GM23248 (cell line): ENCODE results near the gene C5. TPM values are rescaled to one million over a fixed set of nuclear protein-coding genes. Genes with fewer than 3 reads are reported as not detected.

ENCODE experiments used
- DNase-seq: peaks from one replicate; pipeline ENCODE4 v3.0.0-alpha.2; 2015
- H2AFZ ChIP-seq: fragments of 200-600 bp; sonication (generic); 2 replicates; pipeline ENCODE4 v1.6.1; 2016; ENCODE audit warnings: antibody characterized with exemption
- H3F3A ChIP-seq: fragments of 200-600 bp; sonication (generic); 2 replicates; pipeline ENCODE4 v1.6.1; 2016; ENCODE audit warnings: mild to moderate bottlenecking, antibody characterized with exemption, mixed run types; ENCODE audit not compliant: insufficient read depth
- H3K27ac ChIP-seq: fragments of 200-600 bp; sonication (generic); 2 replicates; pipeline ENCODE4 v1.5.1; 2016; ENCODE audit warnings: mild to moderate bottlenecking
- H3K27me3 ChIP-seq: fragments of 200-600 bp; sonication (generic); replicated peaks from 2 replicates; pipeline ENCODE4 v1.6.1; 2016; ENCODE audit warnings: mild to moderate bottlenecking; ENCODE audit not compliant: insufficient read depth
- H3K36me3 ChIP-seq: fragments of 200-600 bp; sonication (generic); 2 replicates; pipeline ENCODE4 v1.6.1; 2016; ENCODE audit warnings: low read depth, mild to moderate bottlenecking
- H3K4me1 ChIP-seq: fragments of 200-600 bp; sonication (generic); 2 replicates; pipeline ENCODE4 v1.6.1; 2016; ENCODE audit warnings: mild to moderate bottlenecking; ENCODE audit not compliant: insufficient read depth
- H3K4me2 ChIP-seq: fragments of 200-600 bp; sonication (generic); one replicate; pipeline ENCODE4 v1.6.1; 2016; ENCODE audit warnings: mild to moderate bottlenecking; ENCODE audit not compliant: unreplicated experiment
- H3K4me3 ChIP-seq: fragments of 200-600 bp; sonication (generic); 2 replicates; pipeline ENCODE4 v1.5.1; 2016; ENCODE audit warnings: mild to moderate bottlenecking
- H3K79me2 ChIP-seq: fragments of 200-600 bp; sonication (generic); 2 replicates; pipeline ENCODE4 v1.6.1; 2016; ENCODE audit warnings: mild to moderate bottlenecking; ENCODE audit not compliant: insufficient read depth
- H3K9ac ChIP-seq: fragments of 200-600 bp; sonication (generic); 2 replicates; pipeline ENCODE4 v1.6.1; 2016; ENCODE audit warnings: mild to moderate bottlenecking
- H3K9me2 ChIP-seq: fragments of 200-600 bp; sonication (generic); 2 replicates; pipeline ENCODE4 v1.6.1; 2016; ENCODE audit warnings: mixed run types, mild to moderate bottlenecking, moderate library complexity; ENCODE audit not compliant: insufficient read depth
- H3K9me3 ChIP-seq: fragments of 200-600 bp; sonication (generic); one replicate; pipeline ENCODE4 v1.6.1; 2017; ENCODE audit warnings: low read depth
- H4K20me1 ChIP-seq: fragments of 200-600 bp; sonication (generic); 2 replicates; pipeline ENCODE4 v1.6.0; 2016; ENCODE audit not compliant: insufficient read depth
- EZH2 ChIP-seq: fragments of 200-600 bp; sonication (generic); IDR thresholded peaks from 2 replicates; pipeline ENCODE4 v1.6.1; 2018; ENCODE audit warnings: antibody characterized with exemption, mild to moderate bottlenecking; ENCODE audit not compliant: insufficient read depth, poor library complexity, severe bottlenecking
- EZH2phosphoT487 ChIP-seq: fragments of 200-600 bp; sonication (generic); IDR thresholded peaks from 2 replicates; pipeline ENCODE4 v1.6.1; 2018; ENCODE audit warnings: antibody characterized with exemption, moderate library complexity, mild to moderate bottlenecking, low read depth; ENCODE audit not compliant: insufficient read depth
- WGBS, 2 experiments: methylation state at CpG; one replicate each; pipeline ENCODE4 v1.1.6; 2015 to 2017; ENCODE audit warnings: low lambda C conversion rate in 2 of 2, low coverage in 1 of 2; ENCODE audit errors: missing lambda C conversion rate in 2 of 2; 5-methylcytosine and 5-hydroxymethylcytosine counted together
- in situ Hi-C: fragments of 300-500 bp; cut with MboI; formaldehyde crosslinking; loops from 2 replicates; pipeline ENCODE4 v1.15.0; 2020
- polyA plus RNA-seq: library from polyadenylated mRNA; unstranded; fragments of >200 nt; fragmentation: Nextera tagmentation; extraction: Ambion mirVana; gene quantifications from 2 replicates; pipeline ENCODE4 v1.2.1, GENCODE V29; 2016
- total RNA-seq: library from RNA; depleted of rRNA; stranded (reverse); fragments of >200 nt; shearing (Covaris generic); gene quantifications from 2 replicates; pipeline ENCODE4 v1.2.3, GENCODE V29; 2014

The C5 gene
- total and polyA plus RNA-seq, 2 experiments from 2014 or later = 1.2 to 1.6 TPM

DNA sequence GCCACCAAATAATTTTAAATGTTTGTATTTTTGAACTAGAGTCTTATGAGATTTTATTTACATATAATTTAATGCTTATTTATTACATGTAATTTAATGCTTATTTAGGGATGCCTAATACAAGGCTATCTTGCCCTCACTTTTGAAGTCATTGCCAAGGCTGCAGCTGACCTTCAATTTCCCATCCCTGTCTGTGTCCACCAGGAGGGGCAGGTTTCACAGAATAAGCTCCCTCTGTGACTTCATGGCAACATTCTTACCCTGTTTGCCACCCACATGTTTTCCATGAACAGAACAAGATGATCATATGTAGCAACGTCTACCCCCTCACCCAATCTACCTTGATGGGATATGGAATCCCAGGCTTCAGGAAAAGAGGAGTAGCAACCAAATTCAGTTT is 27.0 kb downstream of the C5 start:
- H2AFZ ChIP-seq = no peak overlapping the region
- H3K9me3 ChIP-seq = no peaks in the 10 kb centered on the region
- no peaks in the 10 kb centered on the region for H3K27me3 ChIP-seq
- DNase-seq = peak; percentile 35
- no peaks in the 10 kb centered on the region for H3K79me2 ChIP-seq
- H3K4me2 ChIP-seq = no peak overlapping the region
- H3K4me3 ChIP-seq = no peak overlapping the region
- no peak for TF ChIP-seq EZH2phosphoT487
- H3K36me3 ChIP-seq = no peaks in the 10 kb centered on the region
- no peak overlapping the region for H3K27ac ChIP-seq
- in situ Hi-C loops = no loop called here
- H4K20me1 ChIP-seq = no peaks in the 10 kb centered on the region
- WGBS, 2 experiments = 31 to 41% methylated on average over 1 of the region's 1 CpG
- H3F3A ChIP-seq = no peaks in the 10 kb centered on the region
- H3K9ac ChIP-seq = no peak overlapping the region
- no peaks in the 10 kb centered on the region for H3K9me2 ChIP-seq
- H3K4me1 ChIP-seq = peaks cover 4% of the 10 kb centered on the region; the same call in 1 of the 2 replicates

DNA sequence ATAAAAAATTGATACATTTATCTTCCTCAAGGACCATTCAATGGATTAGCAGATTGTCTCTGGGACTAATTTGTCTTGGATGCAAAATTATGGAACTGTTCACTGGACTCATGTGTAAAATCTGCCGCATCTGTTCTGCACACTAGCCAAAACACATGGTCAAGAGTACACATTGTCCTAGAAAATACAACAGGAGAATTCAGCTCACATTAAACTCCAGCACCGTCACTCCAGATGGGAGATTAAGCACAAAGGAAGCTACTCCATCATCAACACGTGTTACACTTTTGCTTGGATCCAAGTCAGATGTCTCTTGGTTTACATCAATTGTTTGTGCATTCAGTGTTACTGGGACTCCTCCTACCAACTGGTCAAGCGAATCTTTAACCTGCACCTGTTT is 28.8 kb downstream of the C5 start:
- TF ChIP-seq EZH2 (no peak), EZH2phosphoT487 (no peak)
- no peaks in the 10 kb centered on the region for H3K36me3 ChIP-seq

DNA sequence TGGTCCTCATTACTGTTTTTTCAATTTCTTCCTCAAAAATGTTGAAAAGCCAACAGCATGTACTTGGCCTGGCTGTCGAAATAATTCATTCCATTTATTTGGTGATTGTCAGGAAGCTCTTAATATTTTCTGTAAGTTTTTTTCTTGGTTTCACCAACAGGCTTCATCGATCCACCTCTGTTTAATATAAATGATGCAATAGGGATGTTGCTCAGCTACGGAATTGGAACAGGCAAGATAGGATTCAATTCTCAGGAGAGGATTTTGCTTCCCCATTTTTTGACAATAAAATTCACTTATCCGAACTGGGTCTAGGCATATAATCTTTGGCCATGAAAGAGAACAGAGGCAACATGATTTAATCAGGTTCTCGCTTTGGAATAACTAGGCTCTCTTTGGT is 30.8 kb downstream of the C5 start:
- H3K27me3 ChIP-seq = no peaks in the 10 kb centered on the region
- H2AFZ ChIP-seq = no peak overlapping the region
- TF ChIP-seq EZH2 = no peak
- no peak for TF ChIP-seq EZH2phosphoT487
- no peaks in the 10 kb centered on the region for H4K20me1 ChIP-seq
- no peaks in the 10 kb centered on the region for H3K4me1 ChIP-seq
- H3K9me3 ChIP-seq = no peaks in the 10 kb centered on the region
- H3K4me3 ChIP-seq = no peak overlapping the region
- no peaks in the 10 kb centered on the region for H3F3A ChIP-seq
- WGBS, 2 experiments = 80 to 85% methylated on average over 5 of the region's 5 CpGs
- no peaks in the 10 kb centered on the region for H3K9me2 ChIP-seq
- in situ Hi-C loops = no loop called here
- no peak for DNase-seq
- H3K27ac ChIP-seq = no peak overlapping the region
- no peaks in the 10 kb centered on the region for H3K79me2 ChIP-seq
- H3K36me3 ChIP-seq = no peaks in the 10 kb centered on the region
- H3K4me2 ChIP-seq = no peak overlapping the region
- no peak overlapping the region for H3K9ac ChIP-seq

More for the DNA sequence above, 28.8 kb downstream of the C5 start:
- no peaks in the 10 kb centered on the region for H4K20me1 ChIP-seq
- no peaks in the 10 kb centered on the region for H3K9me3 ChIP-seq
- in situ Hi-C loops = no loop called here
- WGBS, 2 experiments = 27 to 31% methylated on average over 4 of the region's 4 CpGs
- H3K4me1 ChIP-seq = peaks cover 3% of the 10 kb centered on the region; the same call in 1 of the 2 replicates
- no peak for DNase-seq
- H2AFZ ChIP-seq = no peak overlapping the region
- H3K9me2 ChIP-seq = no peaks in the 10 kb centered on the region
- no peaks in the 10 kb centered on the region for H3F3A ChIP-seq
- H3K27me3 ChIP-seq = no peaks in the 10 kb centered on the region
- H3K4me2 ChIP-seq = no peak overlapping the region
- H3K4me3 ChIP-seq = no peak overlapping the region
- H3K79me2 ChIP-seq = no peaks in the 10 kb centered on the region
- no peak overlapping the region for H3K27ac ChIP-seq
- no peak overlapping the region for H3K9ac ChIP-seq

DNA sequence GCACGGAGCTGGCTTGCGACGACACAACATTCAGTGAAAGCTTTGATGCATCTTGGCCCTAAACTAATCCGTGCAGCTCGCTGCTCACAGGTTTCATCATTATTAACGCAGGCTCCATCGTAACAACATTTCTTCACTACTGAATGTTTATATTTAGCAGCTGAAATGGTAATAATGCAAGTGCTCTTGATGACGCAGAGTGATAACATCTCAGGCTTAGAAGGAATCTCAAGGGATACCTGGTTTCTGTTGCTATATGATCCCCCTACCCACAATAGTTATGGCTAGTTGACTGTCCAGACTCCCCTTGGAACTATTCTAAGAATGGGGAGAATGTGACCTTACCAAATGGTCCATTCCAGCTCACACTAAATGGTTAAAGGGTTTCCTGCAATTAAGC is 36.2 kb downstream of the C5 start:
- TF ChIP-seq EZH2 (no peak), EZH2phosphoT487 (no peak)
- H3K36me3 ChIP-seq = no peaks in the 10 kb centered on the region
- no peaks in the 10 kb centered on the region for H4K20me1 ChIP-seq
- no peaks in the 10 kb centered on the region for H3K4me1 ChIP-seq
- H3F3A ChIP-seq = no peaks in the 10 kb centered on the region
- no peak overlapping the region for H2AFZ ChIP-seq
- H3K4me3 ChIP-seq = no peak overlapping the region
- H3K9me2 ChIP-seq = no peaks in the 10 kb centered on the region
- 91 to 95% methylated on average over 8 of the region's 8 CpGs for WGBS, 2 experiments
- DNase-seq = no peak
- no peaks in the 10 kb centered on the region for H3K9me3 ChIP-seq
- no peak overlapping the region for H3K4me2 ChIP-seq
- H3K27ac ChIP-seq = no peak overlapping the region
- H3K79me2 ChIP-seq = no peaks in the 10 kb centered on the region
- in situ Hi-C loops = no loop called here
- H3K27me3 ChIP-seq = no peaks in the 10 kb centered on the region
- H3K9ac ChIP-seq = no peak overlapping the region

DNA sequence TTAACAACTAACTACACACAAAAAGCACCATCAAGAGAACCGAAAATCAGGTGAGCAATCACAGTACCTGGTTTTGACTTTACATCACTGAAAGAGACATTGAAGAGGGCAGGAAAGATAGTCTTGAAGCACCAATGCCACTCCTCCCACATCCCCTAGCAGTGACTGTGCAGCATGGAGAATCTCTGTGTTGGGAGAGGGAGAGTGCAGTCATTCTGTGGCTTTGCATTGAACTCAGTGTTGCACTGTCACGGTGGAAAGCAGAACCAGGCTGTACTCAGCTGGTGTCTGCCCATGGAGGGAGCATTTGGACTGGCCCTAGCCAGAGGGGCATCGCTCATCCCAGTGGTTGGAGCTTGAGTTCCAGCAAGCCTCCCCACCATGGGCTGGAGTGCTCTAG is 40.4 kb downstream of the C5 start:
- in situ Hi-C loops = no loop called here
- H4K20me1 ChIP-seq = no peaks in the 10 kb centered on the region
- no peaks in the 10 kb centered on the region for H3K4me1 ChIP-seq
- no peaks in the 10 kb centered on the region for H3K79me2 ChIP-seq
- no peaks in the 10 kb centered on the region for H3K27me3 ChIP-seq
- TF ChIP-seq EZH2phosphoT487 = no peak
- no peak for TF ChIP-seq EZH2
- H3K9me3 ChIP-seq = no peaks in the 10 kb centered on the region
- no peaks in the 10 kb centered on the region for H3K36me3 ChIP-seq
- no peak overlapping the region for H3K9ac ChIP-seq
- H3K4me2 ChIP-seq = no peak overlapping the region
- DNase-seq = no peak
- WGBS, 2 experiments = 96 to 98% methylated on average over 3 of the region's 3 CpGs
- no peaks in the 10 kb centered on the region for H3K9me2 ChIP-seq
- no peaks in the 10 kb centered on the region for H3F3A ChIP-seq
- no peak overlapping the region for H2AFZ ChIP-seq
- no peak overlapping the region for H3K4me3 ChIP-seq
- no peak overlapping the region for H3K27ac ChIP-seq
